ENCODE results near the gene FHDC1.

Gene FHDC1

DNA sequence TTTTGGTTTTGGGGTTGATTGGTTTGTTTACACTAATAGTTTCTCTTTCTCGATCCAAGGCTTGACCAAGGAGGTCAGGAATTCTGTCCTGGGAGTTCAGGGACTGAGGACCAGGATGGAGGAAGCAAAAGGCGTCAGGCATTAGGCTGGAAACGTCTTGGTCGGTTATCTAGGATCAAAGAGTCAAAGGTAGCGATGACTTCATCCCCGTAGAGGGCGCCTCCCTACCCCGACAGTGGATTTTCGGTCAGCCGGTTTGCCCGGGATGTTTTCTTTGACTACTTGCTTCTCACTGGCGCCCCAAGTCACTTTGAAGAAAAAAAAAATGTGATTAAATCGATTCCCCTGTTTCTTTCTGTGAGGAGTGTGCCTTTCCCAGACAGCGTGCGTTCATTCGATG is 980 bp upstream of the FHDC1 start:
- DNase-seq (ENCODE audit: low spot score) = peak; percentile 72

DNA sequence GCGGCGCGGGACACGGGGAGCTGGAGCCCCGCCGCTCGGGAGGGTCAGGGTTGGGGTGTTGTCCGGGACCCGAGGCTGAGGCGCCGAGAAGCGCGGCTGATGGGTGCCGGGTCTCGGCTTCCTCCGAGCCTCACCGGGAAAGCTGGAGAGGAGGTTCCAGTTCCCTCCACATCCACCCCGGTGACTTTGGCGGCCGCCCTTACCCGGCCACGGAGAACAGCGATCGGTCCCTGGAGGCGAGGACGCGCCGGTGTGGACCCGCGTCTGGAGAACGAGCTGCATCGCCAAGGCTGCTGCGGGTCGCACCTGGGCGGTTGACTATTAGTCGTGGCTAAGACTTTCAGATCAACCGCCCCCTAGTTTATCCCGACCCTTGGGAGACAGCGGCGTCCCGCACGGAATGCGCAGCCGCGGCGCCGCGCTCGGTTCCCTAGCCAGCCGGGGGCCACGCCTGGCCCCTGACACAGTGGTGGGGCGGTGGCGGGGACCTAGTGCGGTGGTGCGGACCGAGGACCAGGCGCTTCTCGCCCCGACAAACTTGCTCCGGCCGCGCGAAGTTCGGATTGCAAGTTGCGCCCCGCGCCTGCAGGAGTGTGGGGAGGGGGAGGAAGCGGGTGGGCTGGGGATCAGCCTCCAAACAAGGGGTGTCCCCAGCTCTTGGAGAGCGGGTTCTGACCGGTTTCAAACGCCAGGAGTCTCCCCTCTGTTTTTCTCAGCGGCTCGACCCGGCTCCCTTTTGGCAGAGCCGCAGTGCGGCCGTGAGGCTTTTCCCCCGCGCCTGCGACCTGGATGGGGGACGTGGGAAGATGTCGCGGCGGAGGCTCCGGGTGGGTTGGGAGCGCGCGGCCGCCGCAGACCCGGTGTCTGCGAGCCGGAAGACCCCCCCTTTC is 568 bp downstream of the FHDC1 start:
- DNase-seq (ENCODE audit: low spot score) = peak; percentile 52

GRCh38 chr4:152937336-152938236 is 1.5 kb downstream of the FHDC1 start:
- DNase-seq (ENCODE audit: low spot score) = peak; percentile 26

- no peak for DNase-seq (ENCODE audit: low spot score)
These were observed 2.3 kb downstream of the FHDC1 start for GRCh38 chr4:152938237-152938947.

DNA sequence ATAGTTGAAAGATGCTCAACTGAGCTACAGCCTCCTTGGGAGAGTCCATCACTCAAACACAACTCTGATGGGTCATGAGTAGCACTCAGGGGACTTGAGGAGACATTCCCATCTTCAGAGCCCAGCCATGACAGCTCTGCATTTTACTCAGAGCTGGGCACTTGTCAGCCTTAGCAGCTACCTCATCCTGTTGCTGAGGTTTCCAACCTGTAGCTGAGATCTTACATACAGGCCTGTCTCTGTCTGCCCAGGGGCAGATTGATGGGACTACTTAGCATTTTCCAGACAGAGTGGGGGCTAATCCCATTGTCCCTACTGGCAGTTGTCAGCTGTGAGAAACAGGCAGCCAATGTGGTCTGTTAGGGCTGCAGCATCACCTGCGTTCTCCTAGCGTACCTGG is 3.5 kb downstream of the FHDC1 start:
- DNase-seq (ENCODE audit: low spot score) = no peak

- no peak for DNase-seq (ENCODE audit: low spot score)
These were observed 4.3 kb downstream of the FHDC1 start for GRCh38 chr4:152940461-152940860.

DNA sequence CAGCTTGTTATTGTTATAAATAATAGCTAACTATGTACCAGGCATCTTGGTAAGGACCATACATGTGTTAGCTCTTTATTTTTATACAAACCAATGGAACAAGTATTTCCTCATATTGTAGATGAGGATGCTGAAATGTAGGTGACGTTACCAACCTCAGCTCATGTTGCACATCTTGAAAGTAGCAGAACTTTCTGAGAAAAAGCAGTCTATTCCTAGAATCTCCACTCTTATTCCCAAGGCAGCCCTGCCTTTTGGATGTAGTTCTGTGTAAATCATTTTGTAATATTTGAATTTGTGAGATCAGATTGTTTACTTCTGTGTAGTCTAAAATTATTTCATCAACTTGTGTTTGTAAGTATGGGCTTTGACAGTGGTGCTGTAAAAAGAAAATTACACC is 5.3 kb downstream of the FHDC1 start:
- no peak for DNase-seq (ENCODE audit: low spot score)

DNA sequence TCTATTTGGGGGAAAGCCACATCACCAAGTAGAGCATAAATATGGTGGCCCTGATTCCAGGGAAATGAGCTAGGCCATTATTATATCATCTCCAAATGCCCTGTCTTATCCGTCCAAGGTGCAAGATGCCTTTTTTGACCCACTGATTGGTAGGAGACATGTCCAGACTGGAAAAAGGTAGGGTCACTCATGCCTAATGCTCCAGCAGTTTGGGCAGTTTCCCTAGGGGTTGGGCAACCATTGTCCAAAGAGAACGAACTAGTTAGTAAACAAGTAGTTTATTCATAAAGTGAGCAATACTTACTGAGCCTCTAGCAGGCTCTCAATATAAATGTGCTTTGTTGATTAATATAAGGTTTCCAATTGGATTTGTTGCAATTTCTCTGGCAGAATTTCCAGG is 6.2 kb downstream of the FHDC1 start:
- no peak for DNase-seq (ENCODE audit: low spot score)

- DNase-seq (ENCODE audit: low spot score) = no peak
These were observed 7.5 kb downstream of the FHDC1 start for GRCh38 chr4:152943672-152944071.

DNA sequence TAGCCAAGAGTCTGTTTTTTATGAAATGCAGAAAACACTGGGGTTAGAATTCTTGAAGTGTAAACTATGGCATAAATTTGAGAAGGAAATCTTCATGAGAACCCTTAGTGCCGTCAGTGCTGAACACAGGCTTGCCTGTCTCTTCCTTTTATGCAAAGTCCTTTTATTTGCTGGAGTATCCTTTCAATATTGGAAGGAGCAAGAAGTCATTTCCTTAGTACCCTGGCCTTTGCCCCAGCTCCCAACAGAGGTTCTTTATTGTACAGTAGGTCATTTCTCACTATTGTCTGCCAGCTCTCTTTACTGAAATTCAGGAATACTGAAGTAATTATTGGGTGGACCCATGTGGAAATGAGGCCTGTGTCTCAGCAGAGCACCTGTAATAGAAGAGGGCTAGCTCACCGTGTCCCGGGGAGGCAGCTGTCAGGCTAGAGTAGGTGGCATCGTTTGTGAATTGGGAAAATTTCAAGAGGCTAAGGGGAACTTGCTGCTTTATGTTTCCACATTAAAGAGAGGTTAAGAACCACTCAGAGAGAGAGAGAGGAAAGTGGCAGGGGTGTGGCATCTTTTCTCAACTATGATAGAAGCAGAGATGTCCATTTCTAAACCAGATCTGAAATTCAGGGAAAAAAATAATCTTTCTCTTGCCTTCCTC is 8.7 kb downstream of the FHDC1 start:
- no peak for DNase-seq (ENCODE audit: low spot score)

- DNase-seq (ENCODE audit: low spot score) = no peak
These were observed 9.5 kb downstream of the FHDC1 start for GRCh38 chr4:152945639-152946038.

DNA sequence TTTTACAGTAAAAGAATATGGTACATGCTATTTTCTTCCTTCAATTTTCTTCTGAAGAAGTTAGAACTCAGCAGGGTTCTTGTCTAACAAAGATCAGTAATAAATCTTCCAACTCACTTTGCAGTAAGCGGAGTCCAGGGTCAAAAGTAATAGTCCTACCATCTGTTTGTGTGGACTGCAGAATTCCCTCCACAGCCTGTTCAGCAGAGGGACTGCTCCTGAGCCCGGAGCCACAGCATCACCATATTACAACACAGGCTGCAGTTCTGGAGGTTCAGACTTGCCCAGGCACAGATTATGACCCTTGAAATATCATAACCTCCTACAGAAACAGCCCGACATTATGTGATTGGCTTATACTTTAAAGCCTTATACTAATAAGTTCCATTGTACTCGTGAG is 10.3 kb downstream of the FHDC1 start:
- DNase-seq (ENCODE audit: low spot score) = no peak

DNA sequence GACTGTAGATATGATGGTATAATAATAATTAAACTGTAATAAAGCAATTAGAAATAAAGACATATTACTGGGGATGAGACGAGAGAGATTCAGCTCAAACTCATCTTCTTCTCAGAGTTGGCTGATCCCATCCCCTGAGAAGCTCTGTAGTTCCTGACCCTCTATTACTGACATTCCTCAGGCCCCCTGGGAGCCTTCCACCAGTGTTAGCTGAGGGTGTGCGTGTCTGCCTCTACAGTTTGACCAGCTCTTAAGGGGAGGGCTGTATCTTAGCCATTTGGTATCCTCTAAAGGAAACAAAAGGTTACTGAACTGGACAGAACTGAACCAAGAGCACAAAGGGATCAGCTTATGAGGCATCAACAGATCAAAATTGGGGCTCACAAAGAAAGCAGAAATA is 11.2 kb downstream of the FHDC1 start:
- DNase-seq (ENCODE audit: low spot score) = no peak

DNA sequence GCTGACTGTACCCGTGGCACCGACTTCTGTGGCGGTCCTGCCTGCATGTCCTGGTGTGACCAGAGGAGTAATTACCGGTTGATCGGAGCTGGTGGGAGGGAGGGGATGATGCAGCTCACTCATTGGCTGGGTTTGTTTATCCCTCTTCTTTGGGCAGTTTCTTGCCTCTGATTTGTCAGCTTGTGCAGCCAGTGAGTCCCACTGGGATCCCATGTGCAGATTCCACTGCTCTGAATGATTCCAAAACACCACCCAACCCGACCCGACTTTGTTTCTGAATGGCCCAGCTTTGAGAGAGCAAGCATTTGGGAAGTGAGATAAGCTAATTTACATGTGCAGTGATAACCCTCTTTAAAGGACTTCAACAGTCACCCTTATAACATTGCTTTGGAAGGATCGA is 13.8 kb downstream of the FHDC1 start:
- DNase-seq (ENCODE audit: low spot score) = no peak

DNA sequence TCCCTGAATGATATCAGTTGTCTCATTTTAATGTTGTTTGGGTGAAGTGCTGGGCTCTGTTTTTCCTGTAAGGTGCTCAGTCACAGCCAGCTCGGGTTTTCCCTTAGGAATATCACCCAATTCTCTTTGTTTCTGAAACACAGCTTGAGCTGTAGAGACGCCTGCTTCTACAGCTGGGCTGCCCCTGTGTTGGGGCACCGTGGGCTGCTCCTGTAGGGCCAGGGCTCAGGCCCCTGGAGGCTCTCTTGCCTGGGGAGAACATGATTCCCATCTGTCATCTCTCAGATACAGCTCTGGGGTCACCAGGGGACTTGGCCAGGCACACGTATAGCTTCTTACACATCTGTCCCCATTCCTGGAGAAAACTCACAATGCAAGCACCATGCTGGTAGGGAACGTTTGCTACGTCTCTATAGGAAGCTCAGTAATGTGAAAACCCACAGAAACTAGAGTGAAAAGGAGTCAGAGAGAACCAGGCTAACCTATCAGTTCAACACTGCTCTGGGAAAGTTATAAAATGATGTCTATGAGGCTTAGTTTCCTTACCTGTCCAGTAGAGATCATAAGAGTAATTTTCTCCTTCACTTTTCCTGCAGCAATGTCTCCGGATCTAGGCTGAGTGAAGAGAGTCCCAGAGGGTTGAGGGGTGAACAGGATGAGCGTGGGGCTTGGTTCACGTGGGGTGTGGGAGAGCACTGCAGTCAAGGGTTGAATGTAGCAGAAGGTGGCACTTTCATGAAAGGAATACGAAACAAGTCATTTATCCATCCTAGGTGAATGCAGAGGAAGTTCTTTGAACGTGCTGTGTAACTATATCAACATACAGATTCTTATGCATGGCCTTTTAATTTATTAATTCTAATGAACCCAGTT is 14.5 kb downstream of the FHDC1 start:
- no peak for DNase-seq (ENCODE audit: low spot score)

DNA sequence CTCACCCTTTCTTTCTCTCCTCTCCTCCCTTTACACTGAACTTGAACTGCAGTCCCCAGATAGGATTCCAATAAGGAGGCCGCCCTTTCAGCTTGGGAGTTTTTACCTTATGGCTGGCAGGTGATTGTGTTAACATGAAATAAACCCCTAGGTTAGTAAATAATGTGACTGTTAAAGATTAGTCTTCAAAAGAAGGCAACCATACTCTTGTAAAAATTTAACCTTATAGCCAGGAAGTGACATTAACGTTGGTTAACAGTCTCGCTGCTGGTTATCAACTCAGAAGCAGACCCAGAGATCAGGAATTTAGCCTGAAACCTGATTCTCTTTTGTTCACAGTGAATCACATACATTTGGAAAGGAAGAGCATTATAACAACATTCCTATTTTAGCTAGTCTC is 15.2 kb downstream of the FHDC1 start:
- DNase-seq (ENCODE audit: low spot score) = no peak

DNA sequence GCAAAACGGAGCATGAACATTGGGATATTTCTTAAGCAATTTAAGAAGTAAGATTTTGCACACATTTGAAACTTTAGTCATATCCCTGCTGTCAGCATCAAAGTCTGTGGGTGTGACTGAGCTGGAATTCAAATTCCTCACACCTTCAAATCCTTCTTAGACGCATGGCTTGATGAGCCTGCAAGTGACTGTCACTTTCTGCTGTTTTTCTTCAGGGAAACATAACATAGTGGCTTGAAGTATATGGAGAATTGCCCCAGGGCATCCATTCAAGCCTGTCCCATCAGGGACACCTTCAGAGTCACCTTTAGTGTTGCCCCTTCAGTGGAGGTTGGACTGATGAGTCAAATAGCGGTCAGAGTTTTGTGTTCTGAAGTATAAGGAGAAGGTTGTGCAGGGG is 17.4 kb downstream of the FHDC1 start:
- DNase-seq (ENCODE audit: low spot score) = no peak

DNA sequence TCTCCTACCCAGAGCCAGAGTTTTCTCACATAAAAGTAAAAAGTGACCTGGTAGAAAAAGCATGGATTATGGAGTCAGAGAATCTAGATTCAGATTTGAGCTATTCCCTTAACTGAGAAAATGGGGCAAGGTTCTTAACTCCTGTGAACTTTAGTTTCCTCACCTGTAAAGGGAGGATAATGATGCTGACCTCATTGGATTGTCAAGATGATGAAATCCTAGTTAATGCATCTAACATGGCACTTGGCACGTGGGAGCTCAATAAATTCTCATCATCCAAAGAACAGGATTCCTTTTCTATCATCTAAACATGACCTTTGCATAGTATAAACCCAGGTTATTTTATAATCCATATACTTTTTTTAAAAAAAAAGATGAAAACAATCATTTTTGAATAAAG is 18.6 kb downstream of the FHDC1 start:
- no peak for DNase-seq (ENCODE audit: low spot score)

GRCh38 chr4:152956147-152956546 is 20.0 kb downstream of the FHDC1 start:
- no peak for DNase-seq (ENCODE audit: low spot score)

GRCh38 chr4:152956650-152957436 is 20.7 kb downstream of the FHDC1 start:
- DNase-seq (ENCODE audit: low spot score) = peak; percentile 23

Data from SW480 (cell line).